ENCODE data around the gene SMAD3. TPM values are rescaled to one million over a fixed set of nuclear protein-coding genes. Genes with fewer than 3 reads are reported as not detected.
A peak's percentile ranks its signal among the peaks of the same experiment; 100 is the strongest.

Gene SMAD3
- total RNA-seq, 1 donor = 96.3 TPM

GRCh38 chr15:67103432-67103831 lies 38.0 kb downstream of the SMAD3 start:
- no peak overlapping the region for H3K4me3 ChIP-seq (ENCODE audit: low read depth, low read length)
- no peak for DNase-seq (ENCODE audit: low read depth)

DNA sequence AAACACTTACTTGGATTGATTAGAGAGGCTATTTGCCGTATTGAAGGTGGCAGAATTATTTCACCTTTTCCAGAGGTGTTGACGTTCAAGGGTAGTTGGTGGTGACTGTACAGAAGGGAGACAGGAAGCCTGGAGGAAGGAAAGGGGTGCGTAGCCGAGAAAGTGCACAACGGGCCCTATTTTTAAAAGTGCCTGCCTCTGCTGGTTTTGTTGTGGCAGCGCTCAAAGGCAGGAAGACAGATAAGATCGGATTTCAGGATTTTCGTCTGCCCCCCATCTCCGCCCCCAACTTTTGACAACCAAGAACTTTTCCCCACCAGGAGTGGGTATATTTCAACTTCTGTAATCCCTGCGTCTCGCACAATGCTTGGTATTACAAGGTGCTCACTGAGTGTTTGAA lies 38.5 kb downstream of the SMAD3 start:
- no peak for DNase-seq (ENCODE audit: low read depth)
- TF ChIP-seq CTCF (IDR thresholded peaks at IDR 0.05; ENCODE audit: insufficient read depth, low read length) = no peak
- no peak overlapping the region for H3K4me3 ChIP-seq (ENCODE audit: low read depth, low read length)

More at GRCh38 chr15:67103432-67103831, 38.0 kb downstream of the SMAD3 start:
- no peak for TF ChIP-seq CTCF (IDR thresholded peaks at IDR 0.05; ENCODE audit: insufficient read depth, low read length)

- no peak for DNase-seq (ENCODE audit: low read depth)
- no peak overlapping the region for H3K4me3 ChIP-seq (ENCODE audit: low read depth, low read length)
- no peak for TF ChIP-seq CTCF (IDR thresholded peaks at IDR 0.05; ENCODE audit: insufficient read depth, low read length)
Observed at GRCh38 chr15:67104510-67104909, 39.1 kb downstream of the SMAD3 start.

- DNase-seq (ENCODE audit: low read depth) = peak; percentile 98
- no peak overlapping the region for H3K4me3 ChIP-seq (ENCODE audit: low read depth, low read length)
- TF ChIP-seq CTCF (IDR thresholded peaks at IDR 0.05; ENCODE audit: insufficient read depth, low read length) = peak; percentile 40
Observed at GRCh38 chr15:67105065-67105951, 39.9 kb downstream of the SMAD3 start.

GRCh38 chr15:67105991-67106763 lies 40.8 kb downstream of the SMAD3 start:
- no peak overlapping the region for H3K4me3 ChIP-seq (ENCODE audit: low read depth, low read length)
- no peak for TF ChIP-seq CTCF (IDR thresholded peaks at IDR 0.05; ENCODE audit: insufficient read depth, low read length)
- no peak for DNase-seq (ENCODE audit: low read depth)

- H3K4me3 ChIP-seq (ENCODE audit: low read depth, low read length) = no peak overlapping the region
- TF ChIP-seq CTCF (IDR thresholded peaks at IDR 0.05; ENCODE audit: insufficient read depth, low read length) = no peak
- DNase-seq (ENCODE audit: low read depth) = no peak
Observed at GRCh38 chr15:67106764-67107013, 41.3 kb downstream of the SMAD3 start.
